Adrenal gland (tissue), 5 donors: Measurements from ENCODE around the gene UBAP1L.
A peak's percentile ranks its signal among the peaks of the same experiment; 100 is the strongest.

Experiments
- POLR2A ChIP-seq, 2 donors: fragments of 450-650 bp; IDR thresholded peaks; one replicate each; pipeline ENCODE4 v1.6.1; 2017; ENCODE audit warnings: antibody characterized with exemption in 2 of 2, mild to moderate bottlenecking in 2 of 2, moderate library complexity in 1 of 2
- TF ChIP-seq, protein P1 (sequence below), 6 experiments: fragments of 450-650 bp in 4 of 6; fragments of 200-600 bp in 2 of 6; sonication (generic) in 1 of 6; IDR thresholded peaks; 1 replicate in 5 of 6; 2 replicates in 1 of 6; pipeline versions ENCODE4 v1.5.1 to v1.8.0; 2016 to 2021; ENCODE audit warnings: antibody characterized with exemption in 6 of 6, mild to moderate bottlenecking in 2 of 6, moderate library complexity in 1 of 6
- donor health status: DM: no; HTN: no; CAD: no.

DNA sequence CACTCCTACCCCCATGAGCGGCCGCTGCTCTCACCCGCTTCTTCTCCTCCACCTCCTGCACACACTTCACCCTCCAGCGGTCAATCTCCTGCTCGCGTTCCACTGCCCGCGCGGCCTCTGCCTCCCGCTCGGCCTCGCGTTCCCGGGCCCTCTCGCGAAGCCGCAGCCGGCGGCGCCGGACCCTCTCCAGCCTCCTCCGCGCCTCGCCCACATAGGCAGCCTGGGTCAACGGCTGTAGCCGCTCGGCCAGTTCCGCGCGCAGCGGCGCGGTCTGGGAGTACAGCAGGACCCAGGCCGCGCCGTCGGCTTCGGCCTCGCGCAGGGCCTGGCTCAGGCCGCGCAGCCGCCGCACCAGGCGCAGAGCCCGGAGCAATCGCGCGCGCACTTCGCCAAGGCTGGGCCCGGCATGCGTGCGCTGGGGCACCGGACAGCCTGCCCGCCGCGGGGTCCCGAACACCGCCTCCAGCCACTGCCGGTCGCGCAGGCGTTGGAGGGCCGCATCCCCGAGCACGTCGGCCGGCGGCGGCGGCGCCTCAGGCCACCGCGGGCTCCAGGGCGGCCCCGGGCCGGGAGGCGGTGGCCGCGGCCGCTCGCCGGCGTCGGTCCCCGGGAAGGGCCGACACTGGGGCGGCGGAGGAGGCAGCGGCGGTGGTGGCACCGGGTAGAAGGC, 18.0 kb upstream of the UBAP1L start:
- TF ChIP-seq, protein P1, sequence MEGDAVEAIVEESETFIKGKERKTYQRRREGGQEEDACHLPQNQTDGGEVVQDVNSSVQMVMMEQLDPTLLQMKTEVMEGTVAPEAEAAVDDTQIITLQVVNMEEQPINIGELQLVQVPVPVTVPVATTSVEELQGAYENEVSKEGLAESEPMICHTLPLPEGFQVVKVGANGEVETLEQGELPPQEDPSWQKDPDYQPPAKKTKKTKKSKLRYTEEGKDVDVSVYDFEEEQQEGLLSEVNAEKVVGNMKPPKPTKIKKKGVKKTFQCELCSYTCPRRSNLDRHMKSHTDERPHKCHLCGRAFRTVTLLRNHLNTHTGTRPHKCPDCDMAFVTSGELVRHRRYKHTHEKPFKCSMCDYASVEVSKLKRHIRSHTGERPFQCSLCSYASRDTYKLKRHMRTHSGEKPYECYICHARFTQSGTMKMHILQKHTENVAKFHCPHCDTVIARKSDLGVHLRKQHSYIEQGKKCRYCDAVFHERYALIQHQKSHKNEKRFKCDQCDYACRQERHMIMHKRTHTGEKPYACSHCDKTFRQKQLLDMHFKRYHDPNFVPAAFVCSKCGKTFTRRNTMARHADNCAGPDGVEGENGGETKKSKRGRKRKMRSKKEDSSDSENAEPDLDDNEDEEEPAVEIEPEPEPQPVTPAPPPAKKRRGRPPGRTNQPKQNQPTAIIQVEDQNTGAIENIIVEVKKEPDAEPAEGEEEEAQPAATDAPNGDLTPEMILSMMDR (IDR thresholded peaks at IDR 0.05) = peak in 2 of 6 experiments; percentile 15 to 21
- TF ChIP-seq POLR2A (IDR thresholded peaks at IDR 0.05) = peak; percentile 17 to 37
